ENCODE results near the gene CFAP54.

The CFAP54 gene

GRCh38 chr12:96892104-96892503 is 402.7 kb downstream of the CFAP54 start:
- DNase-seq (ENCODE audit: low read depth) = no peak

- DNase-seq (ENCODE audit: low read depth) = no peak
Measured at GRCh38 chr12:96897421-96897820, 408.0 kb downstream of the CFAP54 start.

GRCh38 chr12:96901175-96901574 is 411.8 kb downstream of the CFAP54 start:
- no peak for DNase-seq (ENCODE audit: low read depth)

- no peak for DNase-seq (ENCODE audit: low read depth)
Measured at GRCh38 chr12:96902076-96902475, 412.7 kb downstream of the CFAP54 start.

GRCh38 chr12:96906498-96906848 is 417.1 kb downstream of the CFAP54 start:
- DNase-seq (ENCODE audit: low read depth) = no peak

GRCh38 chr12:96906849-96907670 is 417.7 kb downstream of the CFAP54 start, which contains the start of gene NEDD1:
TSS of gene NEDD1 (plus strand) at chr12:96907257. CDS start at chr12:96909760, 2,503 bp downstream.
- DNase-seq (ENCODE audit: low read depth) = peak; percentile 61

- DNase-seq (ENCODE audit: low read depth) = peak; percentile 2
Measured at GRCh38 chr12:96907671-96908422, 418.5 kb downstream of the CFAP54 start.

- DNase-seq (ENCODE audit: low read depth) = no peak
Measured at GRCh38 chr12:96908423-96908675, 419.0 kb downstream of the CFAP54 start.

- DNase-seq (ENCODE audit: low read depth) = no peak
Measured at GRCh38 chr12:96912261-96912660, 422.9 kb downstream of the CFAP54 start.

GRCh38 chr12:96912943-96913342 is 423.6 kb downstream of the CFAP54 start:
- no peak for DNase-seq (ENCODE audit: low read depth)

- DNase-seq (ENCODE audit: low read depth) = no peak
Measured at GRCh38 chr12:96919510-96920210, 430.3 kb downstream of the CFAP54 start.
